Measurements from ENCODE around the gene NAA10.

GRCh38 chrX:153922932-153923857 is 11.6 kb downstream of the NAA10 start:
- TF ChIP-seq POLR2A (IDR thresholded peaks at IDR 0.05) = no peak
- TF ChIP-seq, protein P1, sequence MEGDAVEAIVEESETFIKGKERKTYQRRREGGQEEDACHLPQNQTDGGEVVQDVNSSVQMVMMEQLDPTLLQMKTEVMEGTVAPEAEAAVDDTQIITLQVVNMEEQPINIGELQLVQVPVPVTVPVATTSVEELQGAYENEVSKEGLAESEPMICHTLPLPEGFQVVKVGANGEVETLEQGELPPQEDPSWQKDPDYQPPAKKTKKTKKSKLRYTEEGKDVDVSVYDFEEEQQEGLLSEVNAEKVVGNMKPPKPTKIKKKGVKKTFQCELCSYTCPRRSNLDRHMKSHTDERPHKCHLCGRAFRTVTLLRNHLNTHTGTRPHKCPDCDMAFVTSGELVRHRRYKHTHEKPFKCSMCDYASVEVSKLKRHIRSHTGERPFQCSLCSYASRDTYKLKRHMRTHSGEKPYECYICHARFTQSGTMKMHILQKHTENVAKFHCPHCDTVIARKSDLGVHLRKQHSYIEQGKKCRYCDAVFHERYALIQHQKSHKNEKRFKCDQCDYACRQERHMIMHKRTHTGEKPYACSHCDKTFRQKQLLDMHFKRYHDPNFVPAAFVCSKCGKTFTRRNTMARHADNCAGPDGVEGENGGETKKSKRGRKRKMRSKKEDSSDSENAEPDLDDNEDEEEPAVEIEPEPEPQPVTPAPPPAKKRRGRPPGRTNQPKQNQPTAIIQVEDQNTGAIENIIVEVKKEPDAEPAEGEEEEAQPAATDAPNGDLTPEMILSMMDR (IDR thresholded peaks at IDR 0.05) = peak; percentile 22 to 65 (median 45)

Data from tibial nerve (tissue), 3 donors.